ACC112 (cell line): ENCODE data around the gene CGNL1.
A peak's percentile ranks its signal among the peaks of the same experiment; 100 is the strongest.

Experiments
- H2AFZ ChIP-seq: fragments of 200-600 bp; sonication (generic); one replicate; pipeline ENCODE4 v1.6.0; 2017; ENCODE audit warnings: antibody characterized with exemption, low read length; ENCODE audit not compliant: unreplicated experiment
- H3K27ac ChIP-seq: fragments of 200-600 bp; sonication (generic); 2 replicates; pipeline ENCODE4 v1.5.1; 2014; ENCODE audit warnings: low read depth, mild to moderate bottlenecking, antibody characterized with exemption, low read length, moderate library complexity
- H3K27me3 ChIP-seq: fragments of 200-600 bp; sonication (generic); 2 replicates; pipeline ENCODE4 v1.6.1; 2014; ENCODE audit warnings: mild to moderate bottlenecking, antibody characterized with exemption, low read length, moderate library complexity, mixed read lengths; ENCODE audit not compliant: insufficient read depth
- H3K36me3 ChIP-seq: fragments of 200-600 bp; sonication (generic); 2 replicates; pipeline ENCODE4 v1.6.1; 2016; ENCODE audit warnings: mild to moderate bottlenecking, antibody characterized with exemption, low read length, moderate library complexity, mixed read lengths; ENCODE audit not compliant: insufficient read depth
- H3K4me1 ChIP-seq: fragments of 200-600 bp; sonication (generic); one replicate; pipeline ENCODE4 v1.6.1; 2016; ENCODE audit warnings: low read length, mixed read lengths; ENCODE audit not compliant: insufficient read depth, unreplicated experiment, control insufficient read depth
- H3K4me3 ChIP-seq: fragments of 200-600 bp; sonication (generic); 2 replicates; pipeline ENCODE4 v1.5.1; 2014; ENCODE audit warnings: mild to moderate bottlenecking, low read depth, low read length
- H3K79me2 ChIP-seq: fragments of 200-600 bp; sonication (generic); one replicate; pipeline ENCODE4 v1.6.0; 2016; ENCODE audit warnings: low read length; ENCODE audit not compliant: control insufficient read depth, unreplicated experiment, insufficient read depth

CGNL1 gene

GRCh38 chr15:57496946-57497869 lies 120.9 kb downstream of the CGNL1 start:
- H3K4me3 ChIP-seq: no peak overlapping the region
- no peaks in the 10 kb centered on the region for H3K36me3 ChIP-seq
- H3K79me2 ChIP-seq: no peaks in the 10 kb centered on the region
- H2AFZ ChIP-seq: no peak overlapping the region
- no peaks in the 10 kb centered on the region for H3K27me3 ChIP-seq
- peaks cover 6% of the 10 kb centered on the region for H3K4me1 ChIP-seq
- H3K27ac ChIP-seq: no peak overlapping the region

GRCh38 chr15:57500256-57500655 lies 124.0 kb downstream of the CGNL1 start:
- no peak overlapping the region for H3K4me3 ChIP-seq
- no peaks in the 10 kb centered on the region for H3K79me2 ChIP-seq
- no peak overlapping the region for H2AFZ ChIP-seq
- H3K27ac ChIP-seq: no peak overlapping the region
- H3K27me3 ChIP-seq: no peaks in the 10 kb centered on the region
- H3K4me1 ChIP-seq: peaks cover 30% of the 10 kb centered on the region
- no peaks in the 10 kb centered on the region for H3K36me3 ChIP-seq

- Histone ChIP-seq H3K36me3 (no peaks in the 10 kb centered on the region), H3K79me2 (no peaks in the 10 kb centered on the region), H3K27me3 (no peaks in the 10 kb centered on the region), H2AFZ (no peak overlapping the region), H3K4me1 (peaks cover 34% of the 10 kb centered on the region), H3K27ac (no peak overlapping the region), H3K4me3 (no peak overlapping the region)
Observed at GRCh38 chr15:57500979-57501576, 124.8 kb downstream of the CGNL1 start.

- no peak overlapping the region for H2AFZ ChIP-seq
- no peak overlapping the region for H3K27ac ChIP-seq
- no peaks in the 10 kb centered on the region for H3K79me2 ChIP-seq
- H3K4me3 ChIP-seq: no peak overlapping the region
- no peaks in the 10 kb centered on the region for H3K36me3 ChIP-seq
- H3K27me3 ChIP-seq: no peaks in the 10 kb centered on the region
- peaks cover 34% of the 10 kb centered on the region for H3K4me1 ChIP-seq
Observed at GRCh38 chr15:57502116-57502515, 125.8 kb downstream of the CGNL1 start.

- Histone ChIP-seq H3K27me3 (no peaks in the 10 kb centered on the region), H3K36me3 (no peaks in the 10 kb centered on the region), H3K79me2 (no peaks in the 10 kb centered on the region), H2AFZ (no peak overlapping the region), H3K4me1 (peaks cover 34% of the 10 kb centered on the region), H3K27ac (no peak overlapping the region), H3K4me3 (no peak overlapping the region)
Observed at GRCh38 chr15:57503051-57503702, 126.9 kb downstream of the CGNL1 start.

GRCh38 chr15:57503911-57504598 lies 127.8 kb downstream of the CGNL1 start:
- no peak overlapping the region for H2AFZ ChIP-seq
- peaks cover 34% of the 10 kb centered on the region for H3K4me1 ChIP-seq
- H3K36me3 ChIP-seq: no peaks in the 10 kb centered on the region
- H3K4me3 ChIP-seq: no peak overlapping the region
- no peaks in the 10 kb centered on the region for H3K27me3 ChIP-seq
- H3K27ac ChIP-seq: no peak overlapping the region
- H3K79me2 ChIP-seq: no peaks in the 10 kb centered on the region

- H3K4me1 ChIP-seq: peaks cover 34% of the 10 kb centered on the region
- no peaks in the 10 kb centered on the region for H3K36me3 ChIP-seq
- H3K27me3 ChIP-seq: no peaks in the 10 kb centered on the region
- H3K4me3 ChIP-seq: no peak overlapping the region
- H3K27ac ChIP-seq: peak overlapping the region; percentile 15; the same call in 1 of the 2 replicates
- no peaks in the 10 kb centered on the region for H3K79me2 ChIP-seq
- peak overlapping the region; percentile 36 for H2AFZ ChIP-seq
Observed at GRCh38 chr15:57504599-57504940, 128.3 kb downstream of the CGNL1 start.

- Histone ChIP-seq H3K4me3 (no peak overlapping the region), H3K36me3 (no peaks in the 10 kb centered on the region), H3K79me2 (no peaks in the 10 kb centered on the region), H3K27ac (peak overlapping the region; percentile 15; the same call in 1 of the 2 replicates), H3K4me1 (peaks cover 34% of the 10 kb centered on the region), H3K27me3 (no peaks in the 10 kb centered on the region), H2AFZ (peak overlapping the region; percentile 36)
Observed at GRCh38 chr15:57505056-57505715, 128.9 kb downstream of the CGNL1 start.

GRCh38 chr15:57505949-57506391 lies 129.7 kb downstream of the CGNL1 start:
- Histone ChIP-seq H3K27ac (no peak overlapping the region), H3K4me3 (no peak overlapping the region), H3K27me3 (no peaks in the 10 kb centered on the region), H3K36me3 (no peaks in the 10 kb centered on the region), H3K79me2 (no peaks in the 10 kb centered on the region), H2AFZ (no peak overlapping the region), H3K4me1 (peaks cover 34% of the 10 kb centered on the region)

GRCh38 chr15:57506422-57506821 lies 130.1 kb downstream of the CGNL1 start:
- H2AFZ ChIP-seq: no peak overlapping the region
- H3K4me3 ChIP-seq: no peak overlapping the region
- no peak overlapping the region for H3K27ac ChIP-seq
- no peaks in the 10 kb centered on the region for H3K79me2 ChIP-seq
- H3K4me1 ChIP-seq: peaks cover 29% of the 10 kb centered on the region
- no peaks in the 10 kb centered on the region for H3K36me3 ChIP-seq
- no peaks in the 10 kb centered on the region for H3K27me3 ChIP-seq
